ENCODE results near the gene KCND3.

The KCND3 gene

DNA sequence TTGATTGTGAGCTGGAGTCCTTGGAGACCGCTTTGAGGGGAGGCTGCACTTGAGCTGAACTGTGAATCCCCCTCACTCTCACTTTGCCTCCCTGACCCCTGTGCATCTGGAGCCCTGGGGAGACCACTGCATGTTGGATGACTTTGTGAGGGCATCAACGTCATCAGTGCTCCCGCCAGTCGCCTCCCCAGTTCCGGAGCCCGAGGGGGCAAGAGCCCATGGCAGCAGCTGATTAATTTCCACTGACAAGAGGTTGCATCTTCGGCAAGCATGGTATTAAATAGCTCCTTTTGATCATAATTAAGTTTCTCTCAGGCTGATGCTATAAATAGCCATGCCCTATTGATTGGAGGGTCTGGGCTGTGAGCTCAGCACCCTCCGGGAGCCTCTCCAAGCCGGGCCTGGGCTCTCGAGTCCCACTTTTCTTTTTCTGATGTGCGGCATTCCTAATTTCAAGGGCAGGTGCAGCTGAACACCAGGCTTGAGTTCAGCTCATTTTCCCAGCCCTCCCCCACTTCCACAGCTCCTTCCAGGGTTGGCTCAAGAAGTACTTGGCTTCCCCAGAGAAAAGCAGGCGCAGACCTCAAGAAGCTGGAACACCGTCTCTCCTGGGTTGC, 33.2 kb downstream of the KCND3 start:
- no peak for DNase-seq

DNA sequence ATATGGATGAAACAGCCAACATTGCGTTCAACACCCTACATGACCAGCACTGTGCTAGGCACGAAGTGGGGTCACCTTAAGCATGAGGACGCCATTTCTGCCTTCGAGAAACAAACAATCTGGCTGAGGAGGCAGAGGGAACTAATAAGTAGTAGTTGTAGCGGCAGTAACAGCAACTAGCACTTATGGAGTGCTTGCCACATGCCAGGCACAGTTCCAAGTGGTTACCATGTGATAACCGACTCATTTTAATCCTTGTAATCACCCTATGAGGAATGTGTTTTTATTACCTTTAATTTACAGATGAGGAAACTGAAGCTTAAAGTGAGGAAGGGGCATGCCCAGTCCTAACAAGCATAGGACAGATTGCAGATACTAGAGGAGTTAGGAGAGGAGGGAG, 33.7 kb downstream of the KCND3 start:
- no peak for DNase-seq

DNA sequence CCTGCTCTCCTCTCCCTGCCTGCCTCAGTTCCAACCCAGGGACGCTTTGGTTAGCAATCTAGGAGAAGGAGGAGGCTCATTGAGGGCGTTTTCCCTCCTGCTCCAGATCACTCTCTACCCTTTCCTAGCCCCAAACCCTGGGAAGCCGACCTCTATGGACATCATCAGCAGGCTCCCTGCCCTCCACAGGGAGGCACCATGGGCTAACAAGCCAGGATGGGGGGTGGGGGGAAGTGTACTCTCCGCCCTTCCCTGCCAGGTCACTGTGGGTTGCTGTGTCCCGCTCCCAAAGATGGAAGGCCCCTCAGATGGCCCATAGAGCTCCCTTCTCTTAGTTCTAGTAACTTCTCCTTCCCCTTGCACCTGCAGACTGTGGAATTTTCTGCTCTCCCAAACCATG, 35.7 kb downstream of the KCND3 start:
- DNase-seq: no peak

DNA sequence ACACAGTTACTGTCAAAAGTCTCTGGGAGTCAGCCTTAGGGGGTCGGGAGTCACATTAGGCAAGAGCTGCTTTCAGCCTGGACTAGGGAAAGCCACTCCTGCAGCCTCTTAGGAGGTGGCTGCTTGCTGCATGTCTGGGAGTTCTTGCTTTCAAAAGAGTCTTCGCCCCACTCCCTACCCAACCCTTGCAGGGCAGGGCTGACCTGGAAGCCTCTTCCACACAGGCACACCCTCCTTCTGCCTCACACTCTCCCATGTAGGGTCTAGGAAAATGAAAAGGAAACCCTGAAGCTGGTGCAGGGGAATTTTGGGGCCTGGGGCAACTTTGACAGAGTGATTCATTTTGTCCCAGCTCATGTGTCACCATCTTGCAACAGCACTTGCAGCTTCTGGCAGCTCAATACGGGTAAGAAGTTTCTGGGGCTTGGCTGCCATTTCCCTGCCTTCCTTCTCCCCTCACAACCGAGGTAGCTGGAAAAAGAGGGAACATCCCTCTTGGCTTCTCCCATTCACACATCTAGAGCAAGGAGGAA, 37.3 kb downstream of the KCND3 start:
- no peak for DNase-seq

DNA sequence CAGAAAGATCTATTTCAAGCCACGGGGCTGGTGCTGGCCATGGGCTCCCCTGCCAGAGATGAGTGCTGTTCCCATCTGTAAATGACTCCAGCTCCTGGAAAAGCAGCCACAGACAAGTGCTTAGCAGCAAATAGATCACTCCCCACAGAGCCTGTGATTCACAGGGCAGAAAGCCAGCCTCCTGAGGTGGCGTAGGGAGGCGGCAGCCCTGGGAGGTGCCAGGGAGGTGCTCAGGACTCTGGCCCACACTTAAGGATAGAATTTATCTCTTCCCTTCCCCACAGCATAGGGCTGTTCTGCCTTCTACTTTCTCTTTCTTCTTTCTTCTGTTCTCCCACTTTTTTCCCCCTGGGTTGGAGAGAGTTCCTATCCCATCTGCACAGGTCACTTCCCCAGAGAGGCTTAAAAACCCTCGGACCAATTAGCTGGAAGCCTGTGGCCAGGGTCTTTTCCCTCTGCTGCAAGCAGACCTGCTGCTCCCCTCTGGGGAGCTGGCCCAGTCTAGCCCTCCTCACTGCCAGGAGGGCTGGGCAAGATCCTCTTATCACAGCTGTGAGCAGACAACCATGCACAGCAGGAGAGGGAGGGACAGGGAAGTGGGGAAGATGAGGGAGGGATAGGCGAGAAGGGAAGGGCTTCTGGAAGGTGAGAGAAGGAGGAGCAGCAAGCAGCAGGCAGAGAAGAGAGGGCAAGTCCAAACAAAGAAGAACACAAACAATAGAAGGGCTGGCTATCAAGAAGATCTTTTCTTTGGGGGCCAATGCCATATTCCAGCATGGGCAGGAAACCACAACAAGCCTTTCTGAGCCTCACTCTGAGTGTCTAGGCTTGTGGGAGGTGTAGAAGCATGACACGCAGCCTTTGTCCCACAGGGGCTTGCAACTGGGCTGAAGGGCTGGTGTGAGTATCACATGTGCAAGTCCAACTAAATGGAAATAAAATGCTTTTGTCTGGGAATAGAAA, 41.0 kb downstream of the KCND3 start:
- DNase-seq: peak; percentile 76

DNA sequence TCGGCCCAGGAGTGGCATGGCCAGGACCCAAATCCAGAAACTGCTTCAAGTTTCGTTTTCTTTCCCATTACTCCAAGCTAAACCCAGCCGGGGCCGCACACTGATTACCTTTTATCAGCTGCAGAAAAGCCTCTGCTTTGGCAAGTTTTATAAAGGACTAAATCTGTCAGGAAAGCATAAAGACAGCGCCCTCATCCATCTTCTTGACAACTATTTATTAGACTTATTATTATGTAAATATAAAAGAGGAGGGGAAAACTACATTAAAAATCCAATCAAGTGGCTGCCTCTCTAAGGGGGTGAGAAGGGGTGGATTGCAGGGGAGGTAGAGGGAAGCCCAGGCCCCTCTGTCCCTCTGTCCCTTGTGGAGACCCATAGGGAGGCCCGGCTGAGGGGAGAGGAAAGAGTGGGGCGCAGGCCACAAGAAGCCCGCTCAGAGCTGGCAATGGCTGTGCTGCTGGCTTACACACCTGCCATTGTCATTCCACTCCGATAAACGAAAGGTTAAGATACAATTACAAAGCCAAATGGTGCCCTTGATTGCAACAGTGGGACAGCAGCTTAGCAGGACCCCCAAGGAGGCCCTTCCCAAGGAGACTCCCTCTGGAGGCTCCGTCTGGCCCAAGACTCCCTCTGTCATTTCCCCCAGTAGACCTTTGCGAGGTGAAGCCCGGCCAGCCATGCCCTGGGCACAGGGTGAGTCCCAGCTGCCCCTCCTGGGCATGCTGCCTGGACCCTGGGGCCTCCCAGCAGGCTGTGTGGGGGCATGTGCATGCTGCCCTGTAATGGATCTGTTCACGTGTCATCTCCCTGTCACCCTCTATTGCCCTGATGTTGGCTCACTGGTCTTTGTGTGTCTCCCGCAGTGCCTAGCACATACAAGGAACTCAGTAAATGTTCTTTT, 45.4 kb downstream of the KCND3 start:
- DNase-seq: no peak

DNA sequence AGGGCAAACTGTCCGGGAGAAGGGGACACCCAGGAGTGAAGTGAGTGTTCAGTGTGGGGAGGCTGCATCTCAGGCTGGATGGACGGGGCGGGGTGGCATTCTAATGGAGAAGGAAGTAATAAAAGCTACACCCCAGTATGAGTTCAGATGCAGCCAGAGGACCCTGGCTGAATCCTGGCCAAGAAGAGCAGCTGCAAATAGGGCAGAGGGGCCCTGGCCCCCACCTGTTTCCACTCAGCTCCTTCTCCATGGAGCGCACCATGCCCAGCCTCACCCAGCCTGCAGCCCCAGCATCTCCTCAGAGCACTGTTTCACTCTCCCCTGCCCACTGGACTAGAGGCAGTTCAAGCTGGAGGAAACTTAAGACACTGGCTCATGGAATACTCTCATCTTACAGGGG, 46.4 kb downstream of the KCND3 start:
- DNase-seq: no peak

DNA sequence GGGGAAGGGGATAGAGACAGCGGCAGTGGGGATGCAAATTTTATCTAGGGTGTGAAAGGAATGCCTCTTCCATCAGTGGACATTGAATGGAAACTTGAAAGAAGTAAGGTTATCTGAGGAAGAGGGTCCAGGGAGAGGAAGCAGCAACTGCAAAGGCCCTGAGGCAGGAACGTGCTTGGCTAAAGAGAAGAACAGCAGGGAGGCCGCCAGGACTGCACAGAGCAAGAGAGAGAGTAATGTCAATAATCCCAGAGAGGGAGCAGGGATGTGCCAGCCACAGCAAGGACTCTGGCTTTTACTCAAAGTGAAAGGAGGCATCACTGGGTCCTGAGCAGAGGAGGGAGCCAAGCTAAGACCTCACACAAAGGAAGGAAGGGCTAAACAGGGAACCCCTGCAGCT, 50.9 kb downstream of the KCND3 start:
- no peak for DNase-seq

DNA sequence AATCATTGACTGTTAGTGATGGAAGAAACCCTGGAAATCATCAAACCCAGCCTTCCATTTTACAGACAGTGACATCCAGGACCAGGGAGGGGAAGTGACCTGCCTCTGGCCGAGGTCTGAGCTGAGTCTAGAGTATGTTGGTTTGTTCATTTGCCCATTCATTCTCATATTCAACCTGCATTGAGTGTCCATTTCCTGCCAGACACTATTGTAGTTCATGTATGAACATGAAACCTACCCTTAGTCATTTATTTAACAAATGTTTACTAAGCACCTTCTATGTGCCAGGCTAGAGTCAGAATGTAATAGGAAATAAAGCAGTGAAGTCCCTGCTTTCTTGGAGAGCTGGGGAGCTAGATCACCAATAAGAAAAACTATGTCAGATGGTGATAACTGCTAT, 51.3 kb downstream of the KCND3 start:
- no peak for DNase-seq

DNA sequence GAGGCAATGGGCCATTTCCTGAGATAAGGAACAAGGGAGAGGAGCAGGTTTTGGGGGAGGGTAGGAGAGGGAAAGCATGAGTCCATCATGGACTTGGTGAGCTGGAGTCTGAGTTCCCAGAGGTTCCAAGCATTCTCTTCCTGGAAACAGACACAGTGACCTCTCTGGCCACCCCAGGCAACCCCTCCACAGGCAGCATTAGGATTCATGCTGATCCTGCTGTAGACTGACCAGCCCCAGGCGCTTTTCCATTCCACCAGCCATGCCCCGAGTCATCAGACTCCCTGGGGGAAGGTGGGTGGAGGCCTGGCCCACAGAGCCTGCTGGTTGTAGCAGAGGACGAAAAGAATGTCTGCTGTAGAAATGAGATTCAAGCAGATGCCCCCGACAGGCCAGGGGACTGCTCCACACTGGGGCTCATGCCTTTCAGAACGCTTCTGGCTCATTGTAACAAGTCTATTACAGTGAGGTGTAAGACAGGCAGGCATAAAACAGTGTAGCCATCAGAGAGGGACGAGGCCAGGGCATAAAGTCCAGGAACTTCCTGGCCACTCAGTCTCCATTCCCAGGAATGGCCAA, 52.2 kb downstream of the KCND3 start:
- DNase-seq: no peak

DNA sequence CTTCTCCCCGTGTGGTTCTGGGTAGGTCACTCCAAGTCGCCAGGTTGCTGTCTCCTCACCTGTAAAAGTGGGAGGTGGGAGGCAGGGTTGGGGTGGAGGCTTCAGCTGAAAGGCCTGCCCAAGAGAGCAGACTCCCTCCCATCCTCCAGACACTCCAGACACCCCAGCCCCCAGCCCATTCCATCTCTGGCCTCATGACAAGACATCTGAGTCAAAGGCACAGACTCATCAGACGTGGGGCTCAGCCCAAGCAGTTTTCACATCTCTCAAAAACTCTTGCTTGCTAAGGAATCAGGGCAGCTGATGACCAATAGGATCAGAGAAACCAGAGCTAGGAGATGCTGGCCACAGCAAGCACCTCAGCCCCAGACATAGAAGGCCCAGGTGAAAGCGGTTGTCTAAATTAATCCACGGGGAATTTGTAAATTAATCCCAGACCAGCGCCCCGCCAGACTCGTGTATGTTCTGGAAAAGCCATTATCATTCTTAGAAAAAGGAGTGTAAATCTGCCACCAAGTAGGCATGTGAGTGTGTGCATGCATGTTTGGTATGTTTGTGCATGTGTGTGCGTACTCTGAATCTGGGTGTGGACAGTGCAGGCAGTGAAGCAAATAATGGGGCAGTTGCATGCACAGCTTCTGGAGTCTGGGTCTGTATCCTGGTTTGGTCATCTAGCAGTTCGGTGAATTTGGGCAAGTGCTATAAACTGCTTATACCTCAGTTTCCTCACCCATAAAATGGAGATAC, 55.2 kb downstream of the KCND3 start:
- DNase-seq: no peak

DNA sequence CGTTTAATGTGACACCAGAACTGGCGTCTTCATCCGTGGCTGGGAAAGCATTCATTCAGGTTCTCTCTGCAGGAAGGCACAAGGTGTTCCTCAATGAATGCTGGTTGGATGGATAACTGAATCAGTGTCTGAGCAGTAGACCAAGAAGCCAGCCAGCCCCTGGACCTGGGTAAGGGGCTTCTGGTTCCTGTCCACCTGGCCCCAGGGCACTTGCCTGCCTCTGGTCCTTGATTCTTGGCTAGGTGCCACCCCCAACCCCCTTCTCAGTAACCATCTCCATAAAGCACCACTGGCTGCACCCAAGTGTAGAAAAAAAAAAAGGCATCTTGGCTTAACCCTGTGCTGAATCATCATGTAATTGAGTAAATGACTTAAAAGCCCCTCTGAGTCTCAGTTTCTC, 59.1 kb downstream of the KCND3 start:
- no peak for DNase-seq

DNA sequence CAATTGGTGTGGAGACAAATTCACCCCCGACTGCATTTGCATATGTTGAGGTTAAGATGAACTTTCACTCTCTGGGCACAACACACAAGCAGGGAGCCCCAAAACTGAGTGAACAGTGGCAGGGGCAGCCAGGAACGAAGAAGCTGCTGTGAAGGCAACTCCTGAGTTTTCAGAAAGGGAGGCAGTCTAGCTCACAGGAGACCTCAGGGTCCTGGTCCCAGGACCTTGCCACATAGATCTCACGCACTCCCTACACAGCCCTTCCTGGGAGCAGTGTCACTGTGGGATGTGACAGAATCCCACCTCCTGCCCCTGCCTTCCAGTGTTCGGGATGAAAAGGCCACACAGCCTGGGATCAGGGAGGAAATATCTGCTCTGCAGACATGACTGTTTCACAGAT, 60.9 kb downstream of the KCND3 start:
- no peak for DNase-seq

DNA sequence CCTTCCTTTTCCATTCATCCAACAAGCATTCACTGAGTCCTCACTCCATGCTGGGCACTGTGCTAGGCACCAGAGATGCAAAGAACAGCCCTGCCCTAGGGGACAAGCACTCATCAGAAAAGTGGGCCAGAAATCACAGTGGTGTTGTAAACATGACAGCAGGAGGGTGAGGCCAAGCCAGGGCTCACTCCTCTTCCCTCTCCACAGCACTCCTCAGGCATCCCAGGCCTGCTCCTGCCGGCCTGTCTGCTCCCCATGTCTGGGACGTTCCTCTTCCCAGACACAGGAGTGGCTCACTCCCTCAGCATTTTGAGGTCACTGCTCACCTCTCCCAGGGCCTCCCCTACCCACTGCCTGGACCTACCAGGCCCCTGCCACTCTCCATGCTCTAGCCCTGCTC, 61.8 kb downstream of the KCND3 start:
- DNase-seq: no peak

DNA sequence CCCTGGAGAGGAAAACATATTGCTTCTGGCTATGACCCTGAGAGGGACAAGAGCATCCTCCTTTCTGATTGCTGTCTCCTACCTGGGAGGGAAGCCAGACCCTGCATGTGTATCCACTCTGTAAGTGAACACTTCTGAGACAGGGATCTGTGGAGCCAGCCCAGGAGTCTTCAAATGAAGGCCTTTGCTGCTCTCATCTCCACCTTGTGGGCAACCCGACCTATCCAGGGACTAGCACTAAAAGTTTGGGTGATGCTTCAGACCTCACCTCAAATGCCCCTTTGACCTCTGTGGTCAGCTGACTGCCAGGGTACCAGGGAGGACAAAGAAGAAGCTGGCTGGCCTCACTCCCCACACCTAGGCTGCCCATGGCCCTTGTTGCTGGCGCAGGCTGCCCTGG, 64.7 kb downstream of the KCND3 start:
- DNase-seq: no peak

DNA sequence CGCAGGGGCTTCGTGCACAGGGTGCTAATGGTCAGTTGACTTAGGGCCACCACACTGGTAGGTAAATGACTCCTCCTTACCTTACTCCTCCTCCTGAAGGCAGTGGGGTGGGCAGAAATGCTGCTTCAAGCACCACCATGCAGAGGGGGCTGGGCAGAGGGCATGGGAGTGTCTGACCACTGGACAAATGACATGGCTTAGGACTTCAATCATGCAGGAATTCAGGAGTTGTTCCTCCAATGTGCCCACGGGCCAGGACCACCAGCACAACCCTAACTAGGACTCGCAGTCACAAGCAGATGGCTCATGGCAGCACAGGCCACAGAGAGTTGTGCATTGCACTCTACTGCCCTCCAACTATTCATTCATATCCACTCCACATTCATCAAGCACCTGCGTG, 65.7 kb downstream of the KCND3 start:
- DNase-seq: no peak

DNA sequence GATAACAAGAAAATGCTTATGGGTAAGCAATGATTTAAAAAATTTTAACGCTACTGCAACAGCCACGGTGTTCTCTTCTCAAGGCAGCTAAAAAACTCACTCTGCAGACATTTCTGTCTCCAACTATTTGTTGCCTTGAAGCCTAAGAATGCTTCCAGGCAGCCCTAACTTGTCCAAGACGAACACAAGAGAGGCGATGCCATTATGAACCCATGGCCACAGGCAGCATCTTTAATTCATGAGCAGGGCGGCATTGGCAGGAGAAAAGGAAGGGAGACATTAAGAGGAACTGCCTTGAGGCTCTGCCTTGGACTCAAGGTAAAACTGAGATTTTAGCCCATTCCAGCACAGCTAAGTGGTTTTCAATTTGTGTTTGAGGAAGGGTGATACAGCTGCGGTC, 67.5 kb downstream of the KCND3 start:
- DNase-seq: no peak

DNA sequence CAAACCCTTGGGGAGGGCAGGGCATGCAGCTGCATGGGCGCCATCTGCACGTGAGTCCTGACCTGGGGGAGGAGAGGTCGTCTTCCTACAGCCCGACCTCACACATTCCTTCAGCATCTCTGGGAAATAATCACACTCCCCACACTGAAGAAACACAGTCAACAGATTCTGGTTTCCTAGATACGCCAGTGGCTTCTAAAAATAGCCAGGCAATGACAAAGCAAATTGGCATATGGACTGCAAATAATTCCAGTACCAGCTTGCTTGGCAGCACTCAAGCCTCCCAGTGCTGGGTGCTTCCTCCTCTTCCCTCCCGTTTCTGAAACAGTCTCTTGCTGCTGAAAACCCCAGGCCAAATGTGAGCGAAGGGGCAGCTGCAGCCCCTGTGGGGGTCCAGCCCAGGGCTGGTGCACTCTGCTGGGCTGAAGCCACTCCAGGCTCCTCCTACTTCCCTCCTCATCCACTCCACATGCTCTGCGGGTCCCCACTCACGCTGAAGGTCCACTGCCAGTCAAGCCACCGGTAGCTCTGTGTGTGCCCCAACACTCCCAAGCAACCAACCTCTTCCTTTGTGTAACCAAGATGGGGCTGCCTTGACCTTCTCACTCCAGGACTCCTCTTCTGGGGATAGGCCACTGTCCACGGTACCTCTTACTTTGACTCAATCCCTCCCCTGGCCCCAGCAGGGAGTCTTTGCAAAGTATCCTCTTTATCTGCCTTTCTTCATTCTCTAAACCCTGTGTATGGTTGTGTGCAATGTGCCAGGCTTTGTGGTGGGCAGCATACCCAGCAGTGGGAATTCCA, 69.0 kb downstream of the KCND3 start:
- DNase-seq: no peak

DNA sequence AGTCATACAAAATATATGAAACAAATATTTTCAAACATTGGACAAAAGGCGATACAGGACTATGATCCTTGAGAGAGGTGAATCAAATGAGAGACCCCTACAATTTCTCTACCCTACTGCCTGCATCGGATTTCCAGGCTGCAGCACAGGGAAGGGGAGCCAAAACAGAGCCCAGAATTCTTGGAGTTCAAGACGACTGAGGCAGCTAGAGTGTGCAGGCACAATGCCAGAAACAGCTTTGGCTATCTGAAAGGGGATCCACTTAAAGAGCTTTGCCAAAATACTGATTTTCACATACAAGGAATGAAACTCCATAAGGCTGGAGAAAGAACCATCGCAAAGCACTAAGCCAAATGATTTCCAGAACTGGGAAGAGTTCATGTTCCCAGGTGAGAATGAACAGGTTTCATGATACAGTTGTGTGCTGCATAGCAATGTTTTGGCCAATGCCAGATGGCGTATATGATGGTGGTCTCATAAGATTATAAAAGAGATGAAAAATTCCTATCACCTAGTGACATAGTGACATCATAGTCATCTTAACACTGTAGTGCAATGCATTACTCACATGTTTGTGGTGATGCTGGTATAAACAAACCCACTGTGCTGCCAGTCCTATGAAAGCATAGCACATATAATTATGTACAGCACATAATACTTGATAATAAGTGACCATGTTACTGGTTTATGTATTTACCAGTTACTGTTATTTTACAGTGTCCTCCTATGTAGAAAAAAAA, 77.5 kb downstream of the KCND3 start:
- no peak for DNase-seq

DNA sequence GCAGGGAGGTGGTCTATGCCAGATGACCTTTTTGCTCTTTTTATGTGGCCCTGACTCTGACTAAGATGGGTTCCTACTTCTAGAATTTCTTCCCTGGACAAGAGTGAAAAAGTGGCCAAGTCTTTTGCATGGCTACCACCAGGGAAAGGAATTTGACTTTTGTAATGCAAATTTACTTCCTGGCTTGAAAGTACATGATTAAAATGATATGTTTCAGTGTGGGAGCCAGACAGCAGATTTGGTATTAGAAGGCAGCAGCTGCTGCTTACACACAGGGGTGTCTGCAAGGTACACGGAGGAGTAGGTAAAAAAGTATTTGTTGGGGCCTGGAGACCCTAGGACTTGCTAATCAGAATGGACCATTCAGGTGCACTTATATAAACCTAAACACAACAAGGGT, 78.4 kb downstream of the KCND3 start:
- DNase-seq: no peak

DNA sequence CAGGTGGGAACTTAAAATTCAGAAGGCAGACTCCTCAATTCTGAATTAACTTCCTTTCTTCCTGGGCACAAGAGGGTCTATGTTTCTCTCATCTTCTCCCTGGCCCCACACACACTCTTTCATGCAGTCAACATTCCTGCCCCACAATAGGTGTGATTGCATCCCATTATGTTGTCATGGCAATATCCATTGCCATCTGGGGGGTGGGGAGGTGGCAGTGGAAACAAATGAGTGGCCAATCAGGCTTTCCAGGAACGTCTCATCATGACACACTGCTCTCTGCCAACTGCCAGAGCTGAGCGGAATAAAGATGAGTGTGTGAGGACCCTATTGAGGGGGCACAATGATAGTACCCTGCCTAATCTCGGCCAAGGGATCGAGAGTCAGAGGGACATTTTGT, 80.4 kb downstream of the KCND3 start:
- DNase-seq: no peak
